IMR-90 (cell line): ENCODE measurements around the gene KLC1. TPM values are rescaled to one million over a fixed set of nuclear protein-coding genes. Genes with fewer than 3 reads are reported as not detected.

Source experiments
- ATAC-seq: fragments of 200-7000 bp; cut with Tn5 transposase; 2 replicates; pipeline ENCODE4 v1.9.1; 2020; ENCODE audit warnings: low read depth, mild to moderate bottlenecking, moderate library complexity
- BruUV-seq: library from RNA; stranded (reverse); fragments of 400-500 nt; replicated peaks from 2 replicates; lab custom pipeline; 2021; lab: Mats Ljungman, UMichigan
- CTCF ChIA-PET: fragments of 300-600 bp; formaldehyde crosslinking; extraction: SDS; loops from one replicate; lab custom pipeline; 2021; ENCODE audit warnings: antibody characterized with exemption; lab: Yijun Ruan, JAX
- POLR2A ChIA-PET: fragments of 300-600 bp; sonication (Branson Sonifier 250); formaldehyde crosslinking; loops from one replicate; lab custom pipeline; 2022; ENCODE audit warnings: antibody characterized with exemption; ENCODE audit not compliant: unreplicated experiment; lab: Charles Lee
- DNase-seq: peaks from one replicate; pipeline ENCODE4 v3.0.0; 2013
- H2AFZ ChIP-seq: replicated peaks from 2 replicates; pipeline ENCODE3; 2013; ENCODE audit warnings: low read length, mild to moderate bottlenecking; ENCODE audit not compliant: poor library complexity
- H2AK5ac ChIP-seq: 2 replicates; pipeline ENCODE4 v1.6.1; 2013; ENCODE audit warnings: low read depth, low read length, inconsistent platforms
- H2AK9ac ChIP-seq: replicated peaks from 2 replicates; pipeline ENCODE3; 2013; ENCODE audit warnings: mild to moderate bottlenecking, low read depth, low read length, moderate library complexity; ENCODE audit not compliant: poor library complexity
- H2BK120ac ChIP-seq: 2 replicates; pipeline ENCODE4 v1.6.1; 2013; ENCODE audit warnings: low read depth, low read length, inconsistent platforms
- H2BK15ac ChIP-seq: 3 replicates; pipeline ENCODE4 v1.6.1; 2013; ENCODE audit warnings: low read depth, low read length, inconsistent platforms
- H2BK20ac ChIP-seq: 2 replicates; pipeline ENCODE4 v1.6.1; 2013; ENCODE audit warnings: low read depth, mild to moderate bottlenecking, inconsistent platforms, low read length, moderate library complexity
- H2BK5ac ChIP-seq: 2 replicates; pipeline ENCODE4 v1.6.1; 2013; ENCODE audit warnings: mild to moderate bottlenecking, low read depth, low read length, inconsistent platforms; ENCODE audit not compliant: poor library complexity, severe bottlenecking
- H3K14ac ChIP-seq: replicated peaks from 2 replicates; pipeline ENCODE4 v1.6.1; 2013; ENCODE audit warnings: low read depth, low read length, inconsistent platforms
- H3K18ac ChIP-seq: 2 replicates; pipeline ENCODE4 v1.6.1; 2013; ENCODE audit warnings: low read depth, low read length, control low read depth
- H3K23ac ChIP-seq: 2 replicates; pipeline ENCODE4 v1.6.1; 2013; ENCODE audit warnings: low read depth, low read length, inconsistent platforms
- H3K27ac ChIP-seq: 2 replicates; pipeline ENCODE4 v1.5.1; 2013; ENCODE audit warnings: mild to moderate bottlenecking, control low read depth, low read length; ENCODE audit not compliant: insufficient read depth
- H3K27me3 ChIP-seq: 2 replicates; pipeline ENCODE4 v1.6.1; 2013; ENCODE audit warnings: low read length; ENCODE audit not compliant: control insufficient read depth, insufficient read depth
- H3K36me3 ChIP-seq: 2 replicates; pipeline ENCODE4 v1.6.1; 2013; ENCODE audit warnings: low read length, mixed read lengths; ENCODE audit not compliant: control insufficient read depth, insufficient read depth
- H3K4ac ChIP-seq: 2 replicates; pipeline ENCODE4 v1.6.1; 2013; ENCODE audit warnings: low read depth, low read length, inconsistent platforms
- H3K4me1 ChIP-seq: 2 replicates; pipeline ENCODE4 v1.6.1; 2013; ENCODE audit warnings: low read length, mixed read lengths; ENCODE audit not compliant: control insufficient read depth, insufficient read depth
- H3K4me2 ChIP-seq: 2 replicates; pipeline ENCODE4 v1.6.1; 2013; ENCODE audit warnings: low read depth, mild to moderate bottlenecking, control low read depth, low read length, moderate library complexity
- H3K4me3 ChIP-seq: 2 replicates; pipeline ENCODE4 v1.5.1; 2013; ENCODE audit warnings: low read depth, mild to moderate bottlenecking, control low read depth, low read length, moderate library complexity; ENCODE audit not compliant: insufficient read depth
- H3K56ac ChIP-seq: 2 replicates; pipeline ENCODE4 v1.6.1; 2013; ENCODE audit warnings: low read length, inconsistent platforms; ENCODE audit not compliant: insufficient read depth; ENCODE audit errors: extremely low read depth
- H3K79me1 ChIP-seq, 2 experiments: 2 replicates each; pipeline ENCODE4 v1.6.1; 2013; ENCODE audit warnings: low read length in 2 of 2, inconsistent platforms in 1 of 2, low read depth in 1 of 2
- H3K9ac ChIP-seq: 2 replicates; pipeline ENCODE4 v1.6.1; 2013; ENCODE audit warnings: low read depth, low read length, control low read depth
- H3K9me1 ChIP-seq: 2 replicates; pipeline ENCODE4 v1.6.1; 2013; ENCODE audit warnings: low read length, inconsistent platforms; ENCODE audit not compliant: insufficient read depth
- H3K9me3 ChIP-seq: 2 replicates; pipeline ENCODE4 v1.6.1; 2013; ENCODE audit warnings: low read length; ENCODE audit not compliant: control insufficient read depth, insufficient read depth
- H4K20me1 ChIP-seq: 2 replicates; pipeline ENCODE4 v1.6.1; 2013; ENCODE audit warnings: low read length, inconsistent platforms; ENCODE audit not compliant: insufficient read depth
- H4K5ac ChIP-seq: 2 replicates; pipeline ENCODE4 v1.6.1; 2013; ENCODE audit warnings: mild to moderate bottlenecking, low read depth, low read length, control low read depth
- H4K8ac ChIP-seq, 2 experiments: 2 replicates each; pipeline ENCODE4 v1.6.1; 2013; ENCODE audit warnings: low read depth in 2 of 2, low read length in 2 of 2, control low read depth in 1 of 2, inconsistent platforms in 1 of 2
- H4K91ac ChIP-seq: 2 replicates; pipeline ENCODE4 v1.6.1; 2013; ENCODE audit warnings: low read depth, low read length, inconsistent platforms; ENCODE audit not compliant: insufficient read depth
- BHLHE40 ChIP-seq: fragments of 150-350 bp; IDR thresholded peaks from 2 replicates; pipeline ENCODE4 v1.6.1; 2016; ENCODE audit warnings: mild to moderate bottlenecking, low read depth, low read length
- MAFK ChIP-seq: IDR thresholded peaks from 2 replicates; pipeline ENCODE4 v1.6.1; 2012; ENCODE audit warnings: low read depth, low read length, improper control_type of control experiment
- NFE2L2 ChIP-seq: fragments of 150-350 bp; IDR thresholded peaks from 2 replicates; pipeline ENCODE4 v1.6.1; 2016; ENCODE audit warnings: low read depth, mild to moderate bottlenecking, low read length
- POLR2A ChIP-seq: IDR thresholded peaks from 2 replicates; pipeline ENCODE4 v1.6.1; 2012; ENCODE audit warnings: mild to moderate bottlenecking, low read depth, low read length
- RAD21 ChIP-seq: IDR thresholded peaks from 2 replicates; pipeline ENCODE4 v1.6.1; 2012; ENCODE audit warnings: low read length, improper control_type of control experiment
- SMC3 ChIP-seq: fragments of 150-350 bp; IDR thresholded peaks from 2 replicates; pipeline ENCODE4 v1.6.1; 2016; ENCODE audit warnings: low read depth, mild to moderate bottlenecking, antibody characterized with exemption, low read length, moderate library complexity
- WGBS, 2 experiments: methylation state at CpG; one replicate each; pipeline versions ENCODE4 v1.1.5 to v1.1.7; 2013; ENCODE audit warnings: missing lambda C conversion rate in 2 of 2; ENCODE audit not compliant: insufficient read length in 1 of 2; ENCODE audit errors: extremely low coverage in 2 of 2; 5-methylcytosine and 5-hydroxymethylcytosine counted together
- dilution Hi-C: fragments of 300-500 bp; cut with HindIII; formaldehyde crosslinking; loops from one replicate; pipeline ENCODE4 v1.14.3; 2018; ENCODE audit warnings: low sequenced_read_pairs; ENCODE audit not compliant: unreplicated experiment
- in situ Hi-C: fragments of 300-500 bp; cut with MboI; formaldehyde crosslinking; loops from 3 replicates; pipeline ENCODE4 v1.14.3; 2019; ENCODE audit warnings: low sequenced_read_pairs, inconsistent platforms, mixed read lengths
- intact Hi-C: fragments of 100-400 bp; cut with micrococcal nuclease; formaldehyde crosslinking; loops from 2 replicates; pipeline ENCODE4 v1.10.0; 2022
- polyA plus RNA-seq, 3 experiments: library from polyadenylated mRNA; depleted of rRNA; stranded (reverse); fragments of >200 nt; gene quantifications; 2 replicates each; pipeline ENCODE4 v1.2.3, GENCODE V29; 2012; ENCODE audit warnings: low replicate concordance in 1 of 3
- total RNA-seq: library from RNA; depleted of rRNA; stranded (reverse); fragments of >200 nt; gene quantifications from 2 replicates; pipeline ENCODE4 v1.2.3, GENCODE V29; 2012
- TF ChIP-seq, protein P1 (sequence below): conservative IDR thresholded peaks from 2 replicates; pipeline ENCODE4 v1.5.1; 2012; ENCODE audit warnings: mild to moderate bottlenecking, low read depth, low read length, improper control_type of control experiment
- TF ChIP-seq, protein P2 (sequence below): fragments of 150-350 bp; IDR thresholded peaks from 2 replicates; pipeline ENCODE4 v1.6.1; 2017; ENCODE audit warnings: mild to moderate bottlenecking, antibody characterized with exemption, low read length, low read depth

KLC1 gene
- total and polyA plus RNA-seq, 2 of the 4 experiments (the other 2 are of a cell fraction): 101 to 157 TPM

DNA sequence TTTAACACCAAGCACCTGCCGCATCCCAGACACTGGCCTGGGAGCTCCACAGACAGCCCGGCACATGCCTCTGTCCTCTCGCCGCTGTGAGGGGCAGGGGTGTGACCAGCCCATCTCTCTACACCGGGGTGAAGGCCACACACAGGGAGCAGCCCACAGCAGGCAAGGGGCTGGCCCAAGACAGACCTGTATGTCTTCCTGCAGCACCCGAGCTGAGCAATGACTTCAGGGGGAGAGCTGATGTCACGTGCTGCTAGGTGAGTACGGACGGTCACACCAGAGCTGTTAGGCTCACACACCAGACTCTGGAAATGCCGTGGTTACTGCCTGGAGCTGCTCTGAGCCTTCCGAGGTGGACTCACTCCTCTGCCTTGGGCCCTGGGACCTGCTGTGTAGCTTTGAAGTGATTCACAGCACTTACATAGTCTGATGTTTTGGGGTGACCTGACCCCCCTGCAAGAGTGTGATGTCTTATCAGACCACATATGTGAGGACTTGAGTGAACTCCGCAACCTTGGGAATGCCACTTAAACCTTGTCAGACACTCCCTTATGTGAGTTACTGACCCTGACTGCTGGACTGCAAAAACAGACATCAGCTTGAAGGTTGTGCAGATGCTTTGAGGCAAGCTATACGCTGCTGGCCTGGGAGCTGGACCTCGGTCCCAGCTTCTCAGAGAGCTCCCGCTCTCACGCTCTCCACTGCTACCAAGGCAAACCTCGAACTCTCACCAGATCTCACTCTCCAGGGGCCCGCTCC is 84.5 kb downstream of the KLC1 start:
- intact Hi-C loops: no loop called here
- no peak overlapping the region for H3K4me2 ChIP-seq
- H4K91ac ChIP-seq: no peak overlapping the region
- H3K23ac ChIP-seq: no peak overlapping the region
- ChIA-PET POLR2A (no interaction called here), CTCF (interaction anchor here (1.0 kb wide), 1 partner anchor 11 kb away, joined by 4 read pairs; no protein-coding TSS in a partner anchor)
- in situ Hi-C loops: no loop called here
- no peak overlapping the region for H3K27ac ChIP-seq
- H2BK120ac ChIP-seq: no peak overlapping the region
- H3K56ac ChIP-seq: no peak overlapping the region
- no peak overlapping the region for H2BK5ac ChIP-seq
- H2BK15ac ChIP-seq: no peak overlapping the region
- no peaks in the 10 kb centered on the region for H3K27me3 ChIP-seq
- peaks cover 4% of the 10 kb centered on the region for H3K9me1 ChIP-seq
- H4K20me1 ChIP-seq: peaks cover 26% of the 10 kb centered on the region
- H2AK5ac ChIP-seq: no peak overlapping the region
- no peak overlapping the region for H3K4ac ChIP-seq
- H3K4me1 ChIP-seq: peaks cover 6% of the 10 kb centered on the region
- no peak overlapping the region for H3K9ac ChIP-seq
- DNase-seq (no peak), ATAC-seq (no peak)
- H4K8ac ChIP-seq: no peak overlapping the region
- dilution Hi-C loops: no loop called here
- H2AFZ ChIP-seq: no peak overlapping the region
- peaks cover 7% of the 10 kb centered on the region for H3K36me3 ChIP-seq
- H3K9me3 ChIP-seq: no peaks in the 10 kb centered on the region
- no peak overlapping the region for H3K18ac ChIP-seq
- no peak overlapping the region for H4K5ac ChIP-seq
- peak overlapping the region; percentile 11 for H2AK9ac ChIP-seq
- peaks cover 28 to 74% of the 10 kb centered on the region in 2 experiments for H3K79me1 ChIP-seq
- no peak overlapping the region for H3K4me3 ChIP-seq
- WGBS, 2 experiments: 85% methylated on average over 11 of the region's 18 CpGs; no CpG with 5 or more reads in 1 of the 2 experiments
- no peak overlapping the region for H2BK20ac ChIP-seq
- TF ChIP-seq SMC3: no peak
- no peak for TF ChIP-seq POLR2A
- no peak for TF ChIP-seq MAFK
- TF ChIP-seq, protein P1, sequence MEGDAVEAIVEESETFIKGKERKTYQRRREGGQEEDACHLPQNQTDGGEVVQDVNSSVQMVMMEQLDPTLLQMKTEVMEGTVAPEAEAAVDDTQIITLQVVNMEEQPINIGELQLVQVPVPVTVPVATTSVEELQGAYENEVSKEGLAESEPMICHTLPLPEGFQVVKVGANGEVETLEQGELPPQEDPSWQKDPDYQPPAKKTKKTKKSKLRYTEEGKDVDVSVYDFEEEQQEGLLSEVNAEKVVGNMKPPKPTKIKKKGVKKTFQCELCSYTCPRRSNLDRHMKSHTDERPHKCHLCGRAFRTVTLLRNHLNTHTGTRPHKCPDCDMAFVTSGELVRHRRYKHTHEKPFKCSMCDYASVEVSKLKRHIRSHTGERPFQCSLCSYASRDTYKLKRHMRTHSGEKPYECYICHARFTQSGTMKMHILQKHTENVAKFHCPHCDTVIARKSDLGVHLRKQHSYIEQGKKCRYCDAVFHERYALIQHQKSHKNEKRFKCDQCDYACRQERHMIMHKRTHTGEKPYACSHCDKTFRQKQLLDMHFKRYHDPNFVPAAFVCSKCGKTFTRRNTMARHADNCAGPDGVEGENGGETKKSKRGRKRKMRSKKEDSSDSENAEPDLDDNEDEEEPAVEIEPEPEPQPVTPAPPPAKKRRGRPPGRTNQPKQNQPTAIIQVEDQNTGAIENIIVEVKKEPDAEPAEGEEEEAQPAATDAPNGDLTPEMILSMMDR: no peak
- TF ChIP-seq BHLHE40: no peak
- TF ChIP-seq RAD21: no peak
- TF ChIP-seq, protein P2, sequence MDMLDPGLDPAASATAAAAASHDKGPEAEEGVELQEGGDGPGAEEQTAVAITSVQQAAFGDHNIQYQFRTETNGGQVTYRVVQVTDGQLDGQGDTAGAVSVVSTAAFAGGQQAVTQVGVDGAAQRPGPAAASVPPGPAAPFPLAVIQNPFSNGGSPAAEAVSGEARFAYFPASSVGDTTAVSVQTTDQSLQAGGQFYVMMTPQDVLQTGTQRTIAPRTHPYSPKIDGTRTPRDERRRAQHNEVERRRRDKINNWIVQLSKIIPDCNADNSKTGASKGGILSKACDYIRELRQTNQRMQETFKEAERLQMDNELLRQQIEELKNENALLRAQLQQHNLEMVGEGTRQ: no peak
- TF ChIP-seq NFE2L2: no peak
- no TSS peak for BruUV-seq
- no peak overlapping the region for H3K14ac ChIP-seq
